GM23338 (cell line): ENCODE measurements around the gene SLC26A11. TPM values are rescaled to one million over a fixed set of nuclear protein-coding genes. Genes with fewer than 3 reads are reported as not detected.

ENCODE experiments used
- ATAC-seq: fragments of 200-7000 bp; cut with Tn5 transposase; 3 replicates; pipeline ENCODE4 v1.9.1; 2020
- DNase-seq: peaks from one replicate; pipeline ENCODE4 v3.0.0-alpha.2; 2015; ENCODE audit warnings: low spot score
- H2AFZ ChIP-seq: fragments of 200-600 bp; sonication (generic); 2 replicates; pipeline ENCODE4 v1.8.0; 2016; ENCODE audit warnings: antibody characterized with exemption, mild to moderate bottlenecking, moderate library complexity
- H3F3A ChIP-seq: fragments of 200-600 bp; sonication (generic); replicated peaks from 2 replicates; pipeline ENCODE4 v1.8.0; 2017; ENCODE audit warnings: antibody characterized with exemption, mixed run types, low read depth
- H3K27ac ChIP-seq: fragments of 200-600 bp; sonication (generic); 2 replicates; pipeline ENCODE4 v1.6.1; 2016; ENCODE audit warnings: low read depth
- H3K27me3 ChIP-seq: fragments of 200-600 bp; sonication (generic); 2 replicates; pipeline ENCODE4 v1.8.0; 2016; ENCODE audit warnings: mild to moderate bottlenecking, mixed run types, moderate library complexity; ENCODE audit not compliant: insufficient read depth
- H3K36me3 ChIP-seq: fragments of 200-600 bp; sonication (generic); 2 replicates; pipeline ENCODE4 v1.8.0; 2016; ENCODE audit warnings: mild to moderate bottlenecking; ENCODE audit not compliant: insufficient read depth
- H3K4me1 ChIP-seq: fragments of 200-600 bp; sonication (generic); 2 replicates; pipeline ENCODE4 v1.8.0; 2016; ENCODE audit warnings: mild to moderate bottlenecking, moderate library complexity; ENCODE audit not compliant: insufficient read depth
- H3K4me2 ChIP-seq: fragments of 200-600 bp; sonication (generic); 2 replicates; pipeline ENCODE4 v1.7.1; 2017; ENCODE audit warnings: mixed run types
- H3K4me3 ChIP-seq: fragments of 200-600 bp; sonication (generic); 2 replicates; pipeline ENCODE4 v1.6.1; 2016; ENCODE audit warnings: mixed run types
- H3K79me2 ChIP-seq: fragments of 200-600 bp; sonication (generic); replicated peaks from 2 replicates; pipeline ENCODE4 v1.8.0; 2017; ENCODE audit warnings: mild to moderate bottlenecking; ENCODE audit not compliant: insufficient read depth
- H3K9me2 ChIP-seq: fragments of 200-600 bp; sonication (generic); 2 replicates; pipeline ENCODE4 v1.8.0; 2017; ENCODE audit not compliant: insufficient read depth
- H4K20me1 ChIP-seq: fragments of 200-600 bp; sonication (generic); replicated peaks from 2 replicates; pipeline ENCODE4 v1.8.0; 2017; ENCODE audit warnings: mild to moderate bottlenecking; ENCODE audit not compliant: insufficient read depth
- H3K27ac Mint-ChIP-seq: 2 replicates; pipeline ENCODE4 v1.8.0; 2020; ENCODE audit warnings: inconsistent platforms, mild to moderate bottlenecking, moderate library complexity, mixed read lengths
- H3K27me3 Mint-ChIP-seq: 3 replicates; pipeline ENCODE4 v1.8.0; 2022; ENCODE audit warnings: low read depth, mild to moderate bottlenecking, moderate library complexity, mixed read lengths, inconsistent platforms; ENCODE audit not compliant: insufficient read depth, poor library complexity
- H3K36me3 Mint-ChIP-seq: 3 replicates; pipeline ENCODE4 v1.8.0; 2021; ENCODE audit warnings: low read depth, mild to moderate bottlenecking, inconsistent platforms, moderate library complexity, mixed read lengths
- H3K4me1 Mint-ChIP-seq: 3 replicates; pipeline ENCODE4 v1.8.0; 2020; ENCODE audit warnings: mild to moderate bottlenecking, inconsistent platforms, mixed read lengths
- H3K4me3 Mint-ChIP-seq: 3 replicates; pipeline ENCODE4 v1.8.0; 2021; ENCODE audit warnings: moderate library complexity, mild to moderate bottlenecking, inconsistent platforms, mixed read lengths
- H3K9me3 Mint-ChIP-seq: 3 replicates; pipeline ENCODE4 v1.8.0; 2020; ENCODE audit warnings: moderate library complexity, mild to moderate bottlenecking, inconsistent platforms, mixed read lengths
- CREB1 ChIP-seq: fragments of 250-450 bp; sonication (Bioruptor Pico); IDR thresholded peaks from 2 replicates; pipeline ENCODE4 v1.5.0; 2020; ENCODE audit warnings: low read depth, mild to moderate bottlenecking, moderate library complexity
- CTCF ChIP-seq, 2 experiments: fragments of 200-600 bp in 1 of 2; sonication (generic) in 1 of 2; conservative IDR thresholded peaks; 2 replicates each; pipeline versions ENCODE4 v1.5.1 to v1.6.1; 2016 to 2017; ENCODE audit warnings: antibody characterized with exemption in 2 of 2, low read depth in 2 of 2, mild to moderate bottlenecking in 2 of 2, moderate library complexity in 1 of 2
- ETS1 ChIP-seq: IDR thresholded peaks from 2 replicates; pipeline ENCODE4 v1.6.1; 2016; ENCODE audit warnings: antibody characterized with exemption
- EZH2 ChIP-seq: fragments of 200-600 bp; sonication (generic); IDR thresholded peaks from one replicate; pipeline ENCODE4 v1.8.0; 2017; ENCODE audit warnings: antibody characterized with exemption, mild to moderate bottlenecking, low read depth; ENCODE audit not compliant: unreplicated experiment
- EZH2phosphoT487 ChIP-seq: fragments of 200-600 bp; sonication (generic); IDR thresholded peaks from one replicate; pipeline ENCODE4 v1.8.1; 2018; ENCODE audit warnings: antibody characterized with exemption; ENCODE audit not compliant: unreplicated experiment
- JUNB ChIP-seq: IDR thresholded peaks from one replicate; pipeline ENCODE4 v1.6.1; 2016; ENCODE audit warnings: antibody characterized with exemption; ENCODE audit not compliant: unreplicated experiment
- NANOG ChIP-seq: IDR thresholded peaks from 2 replicates; pipeline ENCODE4 v1.6.1; 2016; ENCODE audit warnings: antibody characterized with exemption, borderline replicate concordance
- POLR2AphosphoS5 ChIP-seq: IDR thresholded peaks from 2 replicates; pipeline ENCODE4 v1.6.1; 2016; ENCODE audit warnings: antibody characterized with exemption, low read depth
- STAT1 ChIP-seq: IDR thresholded peaks from one replicate; pipeline ENCODE4 v1.6.1; 2016; ENCODE audit warnings: antibody characterized with exemption; ENCODE audit not compliant: unreplicated experiment
- ZNF114 ChIP-seq: fragments of 250-450 bp; sonication (Bioruptor Pico); IDR thresholded peaks from 2 replicates; pipeline ENCODE4 v1.5.0; 2020; ENCODE audit warnings: mild to moderate bottlenecking, moderate library complexity
- ZNF331 ChIP-seq: fragments of 250-450 bp; sonication (Bioruptor Pico); IDR thresholded peaks from 2 replicates; pipeline ENCODE4 v1.5.0; 2020; ENCODE audit warnings: low read depth, mild to moderate bottlenecking, moderate library complexity
- ZNF462 ChIP-seq: fragments of 250-450 bp; sonication (Bioruptor Pico); IDR thresholded peaks from 2 replicates; pipeline ENCODE4 v1.5.0; 2020; ENCODE audit warnings: mild to moderate bottlenecking, moderate library complexity
- polyA plus RNA-seq: library from polyadenylated mRNA; unstranded; fragments of >200 nt; fragmentation: Nextera tagmentation; extraction: Ambion mirVana; gene quantifications from 2 replicates; pipeline ENCODE4 v1.2.1, GENCODE V29; 2016
- total RNA-seq: library from RNA; depleted of rRNA; stranded (reverse); fragments of >200 nt; shearing (Covaris generic); gene quantifications from 2 replicates; pipeline ENCODE4 v1.2.3, GENCODE V29; 2014
- TF ChIP-seq, protein P1 (sequence below): IDR thresholded peaks from one replicate; pipeline ENCODE4 v1.6.1; 2018; ENCODE audit warnings: antibody characterized with exemption; ENCODE audit not compliant: unreplicated experiment

SLC26A11 gene
- total and polyA plus RNA-seq, 2 experiments from 2014 or later: 10.9 to 23.0 TPM

DNA sequence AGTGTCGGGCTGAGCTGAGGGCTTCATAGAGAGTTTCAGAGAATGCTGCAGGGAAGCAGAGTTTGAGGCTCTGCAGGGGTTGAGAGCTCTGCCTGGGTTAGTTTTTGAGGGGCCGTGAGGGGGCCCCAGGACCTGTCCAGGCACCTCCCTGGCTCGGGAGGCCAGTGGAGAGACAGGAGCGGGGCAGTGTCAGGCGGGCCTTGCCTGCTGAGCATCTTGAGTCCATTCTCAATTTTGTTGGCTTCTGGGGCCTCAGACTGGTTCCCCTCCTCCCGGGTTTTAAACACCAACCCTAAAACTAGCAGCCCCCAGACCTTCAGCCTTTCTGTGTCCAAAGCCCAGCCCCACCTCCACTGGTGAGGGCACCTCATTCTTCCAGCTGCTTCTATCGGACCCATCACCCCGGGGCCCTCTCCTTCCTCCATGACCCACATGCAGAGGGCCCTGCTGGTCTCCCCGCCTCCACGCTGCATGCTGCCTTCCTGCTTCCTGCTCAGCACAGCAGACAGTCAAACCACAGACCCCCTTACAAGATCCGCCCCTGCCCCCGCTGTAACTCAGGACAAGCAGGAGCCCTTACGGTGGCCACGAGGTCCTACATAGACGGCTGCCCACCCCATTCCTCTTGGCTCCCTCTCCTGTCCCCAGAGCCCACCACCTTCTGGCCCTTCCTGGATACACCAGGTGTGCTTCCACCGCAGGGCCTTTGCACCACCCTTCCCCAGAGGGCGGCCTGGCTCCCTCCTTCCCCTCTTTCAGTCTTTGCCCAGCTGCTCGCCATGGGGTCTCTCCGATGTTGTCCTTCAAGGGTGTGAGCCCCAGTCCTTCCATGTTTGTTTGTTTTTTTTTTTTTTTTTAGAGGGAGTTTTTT lies 44.2 kb downstream of the SLC26A11 start:
- no peak for DNase-seq
- Histone ChIP-seq H3K4me2 (no peak overlapping the region; the same call in 1 of the 2 replicates), H4K20me1 (no peaks in the 10 kb centered on the region), H3K9me2 (no peaks in the 10 kb centered on the region), H3K4me3 (no peak overlapping the region), H3K27me3 (no peaks in the 10 kb centered on the region), H3K4me1 (peaks cover 19% of the 10 kb centered on the region), H3K79me2 (0 out of 2 replicates have a peak, but pooled peaks cover 3% of the 10 kb centered on the region), H3K36me3 (no peaks in the 10 kb centered on the region), H3K27ac (0 out of 2 replicates have a peak overlapping the region, but pooled peaks have one; percentile 50), H3F3A (peaks cover 11% of the 10 kb centered on the region), H2AFZ (no peak overlapping the region)
- Mint-ChIP-seq H3K4me1 (peaks cover 31% of the 10 kb centered on the region), H3K36me3 (peaks cover 28% of the 10 kb centered on the region), H3K27me3 (peaks cover 20% of the 10 kb centered on the region), H3K9me3 (no peaks in the 10 kb centered on the region; the same call in 2 of the 3 replicates), H3K27ac (peak overlapping the region; percentile 88), H3K4me3 (no peak overlapping the region)
- no peak for ATAC-seq
- TF ChIP-seq NANOG (no peak), ZNF331 (CRISPR knock-in tag) (no peak), ZNF462 (CRISPR knock-in tag) (no peak), POLR2AphosphoS5 (no peak), ZNF114 (CRISPR knock-in tag) (no peak), ETS1 (no peak), JUNB (no peak), STAT1 (no peak), CREB1 (no peak), EZH2phosphoT487 (no peak), CTCF (conservative IDR thresholded peaks at IDR 0.05; ENCODE audit: low read depth in 2 of 2) (no peak), EZH2 (no peak)
- TF ChIP-seq, protein P1, sequence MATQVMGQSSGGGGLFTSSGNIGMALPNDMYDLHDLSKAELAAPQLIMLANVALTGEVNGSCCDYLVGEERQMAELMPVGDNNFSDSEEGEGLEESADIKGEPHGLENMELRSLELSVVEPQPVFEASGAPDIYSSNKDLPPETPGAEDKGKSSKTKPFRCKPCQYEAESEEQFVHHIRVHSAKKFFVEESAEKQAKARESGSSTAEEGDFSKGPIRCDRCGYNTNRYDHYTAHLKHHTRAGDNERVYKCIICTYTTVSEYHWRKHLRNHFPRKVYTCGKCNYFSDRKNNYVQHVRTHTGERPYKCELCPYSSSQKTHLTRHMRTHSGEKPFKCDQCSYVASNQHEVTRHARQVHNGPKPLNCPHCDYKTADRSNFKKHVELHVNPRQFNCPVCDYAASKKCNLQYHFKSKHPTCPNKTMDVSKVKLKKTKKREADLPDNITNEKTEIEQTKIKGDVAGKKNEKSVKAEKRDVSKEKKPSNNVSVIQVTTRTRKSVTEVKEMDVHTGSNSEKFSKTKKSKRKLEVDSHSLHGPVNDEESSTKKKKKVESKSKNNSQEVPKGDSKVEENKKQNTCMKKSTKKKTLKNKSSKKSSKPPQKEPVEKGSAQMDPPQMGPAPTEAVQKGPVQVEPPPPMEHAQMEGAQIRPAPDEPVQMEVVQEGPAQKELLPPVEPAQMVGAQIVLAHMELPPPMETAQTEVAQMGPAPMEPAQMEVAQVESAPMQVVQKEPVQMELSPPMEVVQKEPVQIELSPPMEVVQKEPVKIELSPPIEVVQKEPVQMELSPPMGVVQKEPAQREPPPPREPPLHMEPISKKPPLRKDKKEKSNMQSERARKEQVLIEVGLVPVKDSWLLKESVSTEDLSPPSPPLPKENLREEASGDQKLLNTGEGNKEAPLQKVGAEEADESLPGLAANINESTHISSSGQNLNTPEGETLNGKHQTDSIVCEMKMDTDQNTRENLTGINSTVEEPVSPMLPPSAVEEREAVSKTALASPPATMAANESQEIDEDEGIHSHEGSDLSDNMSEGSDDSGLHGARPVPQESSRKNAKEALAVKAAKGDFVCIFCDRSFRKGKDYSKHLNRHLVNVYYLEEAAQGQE: no peak
